ENCODE results near the gene SLC22A1.
A peak's percentile ranks its signal among the peaks of the same experiment; 100 is the strongest.
"Not testable (repeated sequence)": the region's sequence is repeated elsewhere in the genome, so short reads cannot be mapped to it uniquely, and the experiment has no call there.

Gene SLC22A1

DNA sequence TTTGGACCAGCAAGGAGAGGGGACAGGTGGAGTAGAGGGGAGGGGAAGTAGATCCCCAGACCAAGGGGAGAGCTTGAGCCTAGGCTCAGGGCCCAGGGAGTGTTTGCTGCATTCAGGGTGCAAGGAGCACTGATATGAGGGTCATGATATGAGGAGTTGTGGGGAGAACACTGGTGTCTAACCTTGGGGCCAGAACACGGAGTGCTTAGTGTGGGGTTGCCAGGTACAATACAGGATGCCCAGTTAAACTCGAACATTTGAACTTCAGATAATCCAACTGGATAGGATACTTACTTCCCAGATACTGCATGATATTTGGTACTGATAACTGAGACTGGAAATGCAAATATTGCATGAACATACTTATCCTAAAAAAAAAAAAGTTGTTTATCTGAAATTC lies 2.4 kb downstream of the SLC22A1 start:
- no peak for DNase-seq (ENCODE audit: low spot score)

DNA sequence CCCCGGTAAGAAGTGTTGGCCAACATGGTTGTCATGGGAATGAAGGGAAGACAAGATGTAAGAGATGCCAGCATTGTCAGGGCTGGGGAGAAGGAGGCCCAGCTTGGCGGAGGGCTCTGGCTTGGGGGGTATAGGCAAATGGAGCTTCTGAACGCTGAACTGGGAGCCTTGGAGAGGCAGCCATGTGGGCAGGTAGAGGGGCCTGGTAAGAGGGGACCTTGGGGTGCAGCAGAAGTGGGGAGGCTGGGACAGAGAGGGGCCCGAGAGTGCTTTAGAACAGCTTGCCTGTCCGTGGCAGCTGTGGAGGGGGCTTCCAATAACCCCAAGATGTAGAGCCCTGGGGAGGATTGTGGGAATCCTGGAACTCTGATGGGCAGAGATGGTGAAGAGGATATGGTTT lies 3.0 kb downstream of the SLC22A1 start:
- DNase-seq (ENCODE audit: low spot score), result no peak

DNA sequence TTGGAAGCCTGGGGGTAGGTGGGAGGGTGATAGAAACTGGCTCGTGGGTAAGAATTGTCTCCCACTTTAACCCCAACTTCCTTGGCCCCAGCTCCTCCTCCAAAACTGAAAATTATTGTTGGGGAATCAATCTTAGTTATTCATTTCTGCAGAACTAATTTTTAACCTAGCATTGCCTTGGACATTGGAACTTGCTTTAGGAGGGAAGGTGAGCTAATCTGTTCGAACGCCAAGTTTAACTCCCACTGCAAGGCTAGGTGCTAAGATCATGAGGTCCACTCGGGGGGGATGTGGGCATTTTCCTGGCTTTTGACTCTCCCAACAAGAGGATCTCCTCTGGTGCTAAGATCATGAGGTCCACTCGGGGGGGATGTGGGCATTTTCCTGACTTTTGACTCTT lies 3.5 kb downstream of the SLC22A1 start:
- not testable (repeated sequence) for DNase-seq (ENCODE audit: low spot score)

DNA sequence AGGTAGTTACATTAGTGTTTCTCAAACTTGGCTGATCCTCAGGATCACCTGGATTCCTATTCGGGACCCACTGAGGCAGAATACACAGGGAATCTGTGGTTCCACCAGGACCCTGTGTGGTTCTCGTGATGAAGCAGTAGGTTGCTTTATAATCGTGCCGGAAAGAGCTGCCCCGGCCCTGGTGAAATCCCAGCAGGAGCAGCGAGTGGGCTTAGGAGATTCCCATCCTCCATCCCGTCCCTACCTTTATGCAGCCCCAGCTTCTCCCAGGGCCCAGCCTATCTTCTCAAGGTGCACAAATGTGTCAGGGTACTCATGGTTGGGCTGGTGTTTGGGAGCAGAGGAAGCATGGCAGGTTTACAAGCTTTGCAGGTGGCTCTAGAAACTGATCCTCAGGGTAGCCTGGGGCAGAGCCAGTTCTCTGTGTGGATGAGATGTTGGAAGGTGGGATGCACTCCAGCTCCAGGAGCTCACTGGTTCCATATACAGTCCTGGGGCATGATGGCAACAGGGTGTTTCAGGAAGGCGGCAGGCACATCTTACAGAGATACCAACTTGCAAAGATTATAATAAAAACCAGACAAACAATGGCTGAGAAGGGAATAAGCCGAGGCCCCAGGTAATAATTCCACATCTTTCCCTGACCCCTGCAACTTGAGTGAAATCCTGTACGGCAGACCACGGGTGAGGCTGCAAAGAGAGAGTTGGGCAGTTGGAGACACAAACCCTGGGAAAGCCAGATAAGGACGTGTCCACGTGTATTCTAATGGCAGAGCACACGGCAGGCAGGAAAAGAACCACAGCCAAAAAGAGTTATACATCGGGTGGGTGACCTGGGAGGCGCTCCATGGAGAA lies 5.9 kb downstream of the SLC22A1 start:
- DNase-seq (ENCODE audit: low spot score), result no peak

DNA sequence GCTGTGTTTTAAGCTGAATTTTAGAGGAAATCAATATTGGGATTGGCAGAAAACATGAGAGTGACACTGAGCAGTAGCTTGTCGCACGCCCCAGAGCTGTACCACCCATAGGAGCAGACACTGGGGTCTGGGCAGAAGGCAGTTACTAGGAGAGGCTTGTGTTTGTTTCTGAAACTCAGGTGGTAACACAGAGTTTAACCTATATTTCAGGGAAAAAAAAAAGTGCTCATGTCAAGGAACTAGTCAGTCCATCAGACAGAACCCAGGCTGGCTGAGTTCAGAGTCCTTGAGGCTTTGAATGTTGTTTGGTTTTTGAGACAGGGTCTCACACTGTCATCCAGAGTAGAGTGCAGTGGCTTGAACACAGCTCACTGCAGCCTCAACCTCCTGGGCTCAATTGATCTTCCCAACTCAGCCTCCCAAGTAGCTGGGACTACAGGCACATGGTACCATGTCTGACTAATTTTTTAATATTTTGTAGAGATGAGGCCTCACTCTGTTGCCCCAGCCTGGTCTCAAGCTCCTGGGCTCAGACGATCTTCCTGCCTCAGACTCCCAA lies 6.6 kb downstream of the SLC22A1 start:
- DNase-seq (ENCODE audit: low spot score), result no peak

DNA sequence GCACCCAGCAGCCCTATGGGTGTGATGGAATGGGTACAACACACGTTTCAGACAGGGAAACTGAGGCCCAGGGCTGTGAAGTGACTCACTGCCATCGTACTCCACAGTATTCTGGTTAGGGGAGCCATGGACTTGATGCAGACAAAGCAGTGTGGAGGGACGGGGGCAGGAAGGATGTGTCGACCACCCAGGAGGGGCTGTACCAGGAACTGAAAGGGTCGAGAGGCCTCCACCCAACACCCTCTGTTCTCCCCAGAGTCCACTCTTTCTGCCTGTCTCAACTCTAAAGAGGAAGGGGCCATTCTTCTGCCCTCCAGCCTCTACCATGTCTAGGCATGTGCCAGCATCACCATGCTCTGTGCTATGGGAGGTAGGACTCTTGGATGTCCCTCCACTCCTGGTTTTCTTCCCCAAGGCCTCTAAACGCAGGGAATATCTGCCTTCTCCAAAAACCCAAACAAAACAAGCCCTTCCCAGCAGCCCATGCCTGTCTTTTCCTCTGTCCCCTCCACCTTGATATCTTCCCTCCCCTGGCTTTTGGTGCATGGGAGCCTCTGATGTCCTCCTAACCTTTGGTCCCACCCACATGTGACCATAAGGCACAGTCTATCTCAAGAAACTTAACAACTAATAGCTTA lies 7.4 kb downstream of the SLC22A1 start:
- DNase-seq (ENCODE audit: low spot score), result no peak

DNA sequence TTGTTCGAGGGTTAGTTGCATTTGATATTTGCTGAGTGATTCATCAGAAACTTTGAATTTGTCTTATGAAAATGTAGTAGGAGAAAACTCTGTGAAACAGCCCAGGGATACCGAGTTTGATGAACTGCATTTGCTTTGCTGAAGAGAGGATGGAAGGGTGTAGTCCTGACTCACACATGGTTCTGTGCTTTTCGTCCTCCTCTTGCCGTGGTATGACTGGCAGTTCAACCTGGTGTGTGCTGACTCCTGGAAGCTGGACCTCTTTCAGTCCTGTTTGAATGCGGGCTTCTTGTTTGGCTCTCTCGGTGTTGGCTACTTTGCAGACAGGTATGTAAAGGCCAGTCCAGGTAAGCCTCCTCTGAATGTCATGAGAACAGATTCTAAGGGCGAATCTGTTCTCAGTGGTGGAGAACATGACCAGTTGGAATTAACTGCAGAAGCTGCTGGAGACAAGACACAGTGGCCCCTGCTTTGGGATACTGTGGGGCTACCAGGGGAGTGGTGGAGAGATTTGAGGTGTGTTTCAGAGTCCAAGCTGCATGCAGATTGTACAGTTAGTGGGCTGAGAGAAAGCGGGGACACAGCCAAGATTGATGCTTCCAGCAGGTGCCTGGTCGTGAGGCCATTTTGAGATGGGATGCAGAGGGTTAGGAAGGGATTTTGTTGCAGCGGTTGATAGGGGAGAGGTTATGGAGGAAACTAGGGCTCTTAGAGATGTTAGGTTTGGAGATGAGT lies 8.4 kb downstream of the SLC22A1 start:
- no peak for DNase-seq (ENCODE audit: low spot score)

DNA sequence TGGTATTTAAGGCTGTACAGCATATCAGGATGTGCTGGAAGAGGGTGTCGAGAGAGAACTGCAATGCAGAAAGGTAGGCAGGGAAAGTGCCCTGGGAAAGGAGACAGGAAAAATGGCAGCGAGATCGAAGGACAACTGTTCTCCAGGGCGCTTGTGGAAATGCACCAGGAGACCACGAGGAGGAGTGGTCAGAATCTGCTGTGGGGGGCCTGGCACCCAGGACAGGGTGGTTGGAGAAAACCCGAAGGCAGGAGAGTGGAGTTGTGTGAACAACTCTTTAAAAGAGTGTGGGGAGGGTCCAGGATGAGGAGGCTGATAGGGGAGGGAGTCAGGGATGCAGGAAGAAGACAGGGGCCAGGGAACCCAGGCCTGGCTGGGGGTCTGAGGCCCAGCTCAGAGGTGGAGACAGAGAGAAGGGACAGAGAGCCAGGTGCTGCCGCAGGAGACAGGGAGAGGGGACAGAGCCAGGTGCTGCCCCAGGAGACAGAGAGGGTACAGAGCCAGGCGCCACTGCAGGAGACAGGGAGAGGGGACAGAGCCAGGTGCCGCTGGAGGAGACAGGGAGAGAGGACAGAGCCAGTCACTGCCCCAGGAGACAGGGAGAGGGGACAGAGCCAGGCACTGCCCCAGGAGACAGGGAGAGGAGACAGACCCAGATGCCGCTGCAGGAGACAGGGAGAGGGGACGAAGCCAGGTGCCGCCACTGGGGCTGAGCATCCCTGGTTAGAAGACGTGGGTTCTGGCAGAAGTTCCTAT lies 9.3 kb downstream of the SLC22A1 start:
- no peak for DNase-seq (ENCODE audit: low spot score)

DNA sequence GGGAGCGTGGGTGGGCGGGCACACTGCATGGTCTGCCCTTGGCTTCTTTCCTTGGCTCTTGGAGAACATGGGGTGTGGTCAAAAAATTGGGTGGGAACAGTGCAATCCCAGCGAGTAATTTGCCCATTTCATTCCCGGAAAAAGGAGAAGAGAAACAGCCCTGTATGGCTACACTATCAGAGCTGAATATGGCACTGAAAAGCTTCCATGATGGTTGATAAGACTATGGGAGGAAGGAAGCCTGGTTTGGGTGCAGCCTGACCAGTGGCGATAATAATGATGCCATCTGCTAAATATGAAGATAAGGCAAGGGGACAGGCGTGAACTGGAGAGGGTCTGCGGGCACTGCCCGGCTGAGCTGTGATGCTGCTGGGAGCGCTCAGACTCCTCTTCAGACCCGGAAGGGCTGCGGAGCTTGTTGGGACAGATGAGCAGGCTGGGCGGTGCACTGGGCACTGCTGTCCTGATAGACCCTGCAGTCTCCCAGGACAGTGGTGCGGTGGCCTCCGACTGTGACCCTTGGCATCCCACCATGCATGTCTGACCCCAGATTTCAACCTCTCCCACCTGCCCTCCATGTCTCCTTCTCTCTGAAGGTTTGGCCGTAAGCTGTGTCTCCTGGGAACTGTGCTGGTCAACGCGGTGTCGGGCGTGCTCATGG lies 10.2 kb downstream of the SLC22A1 start:
- no peak for DNase-seq (ENCODE audit: low spot score)

DNA sequence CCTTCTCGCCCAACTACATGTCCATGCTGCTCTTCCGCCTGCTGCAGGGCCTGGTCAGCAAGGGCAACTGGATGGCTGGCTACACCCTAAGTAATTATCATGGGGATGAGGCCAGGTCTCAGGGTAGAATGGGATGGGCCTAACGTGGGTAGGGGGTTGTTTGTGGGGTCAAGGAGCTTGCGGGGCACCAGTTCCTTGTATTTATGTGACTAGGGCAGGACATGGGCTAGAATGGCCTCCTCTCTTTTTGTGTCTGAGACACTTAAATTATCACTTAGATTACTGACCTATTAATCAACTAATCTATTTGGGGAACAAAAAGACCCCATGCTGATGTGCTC lies 10.7 kb downstream of the SLC22A1 start:
- no peak for DNase-seq (ENCODE audit: low spot score)

DNA sequence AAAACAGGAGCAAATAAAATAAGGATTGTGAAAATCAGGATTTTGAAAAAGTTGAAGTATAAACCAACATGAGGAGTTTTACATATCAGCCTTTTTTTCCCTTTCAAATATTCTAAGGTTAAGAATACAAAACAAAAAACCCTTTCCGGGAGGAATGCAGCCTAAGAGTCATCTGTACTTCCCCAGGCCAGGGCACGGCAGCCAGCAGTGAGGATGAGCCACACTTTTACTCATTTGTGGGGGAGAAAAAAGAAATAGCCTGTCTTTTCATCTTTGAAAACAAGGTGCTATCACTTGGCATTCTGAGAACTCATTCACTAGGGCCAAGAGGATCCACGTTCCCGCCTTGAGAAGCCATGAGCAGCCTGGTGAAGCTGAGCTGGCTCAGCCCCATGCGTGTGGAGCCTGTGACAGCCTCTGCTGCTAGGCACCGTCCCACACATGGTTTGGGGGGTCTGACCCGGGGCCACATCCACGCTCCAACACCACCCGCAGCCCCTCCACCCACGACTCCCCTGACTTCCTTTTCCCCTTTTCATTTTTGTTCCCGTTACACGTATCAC lies 11.2 kb downstream of the SLC22A1 start:
- no peak for DNase-seq (ENCODE audit: low spot score)

DNA sequence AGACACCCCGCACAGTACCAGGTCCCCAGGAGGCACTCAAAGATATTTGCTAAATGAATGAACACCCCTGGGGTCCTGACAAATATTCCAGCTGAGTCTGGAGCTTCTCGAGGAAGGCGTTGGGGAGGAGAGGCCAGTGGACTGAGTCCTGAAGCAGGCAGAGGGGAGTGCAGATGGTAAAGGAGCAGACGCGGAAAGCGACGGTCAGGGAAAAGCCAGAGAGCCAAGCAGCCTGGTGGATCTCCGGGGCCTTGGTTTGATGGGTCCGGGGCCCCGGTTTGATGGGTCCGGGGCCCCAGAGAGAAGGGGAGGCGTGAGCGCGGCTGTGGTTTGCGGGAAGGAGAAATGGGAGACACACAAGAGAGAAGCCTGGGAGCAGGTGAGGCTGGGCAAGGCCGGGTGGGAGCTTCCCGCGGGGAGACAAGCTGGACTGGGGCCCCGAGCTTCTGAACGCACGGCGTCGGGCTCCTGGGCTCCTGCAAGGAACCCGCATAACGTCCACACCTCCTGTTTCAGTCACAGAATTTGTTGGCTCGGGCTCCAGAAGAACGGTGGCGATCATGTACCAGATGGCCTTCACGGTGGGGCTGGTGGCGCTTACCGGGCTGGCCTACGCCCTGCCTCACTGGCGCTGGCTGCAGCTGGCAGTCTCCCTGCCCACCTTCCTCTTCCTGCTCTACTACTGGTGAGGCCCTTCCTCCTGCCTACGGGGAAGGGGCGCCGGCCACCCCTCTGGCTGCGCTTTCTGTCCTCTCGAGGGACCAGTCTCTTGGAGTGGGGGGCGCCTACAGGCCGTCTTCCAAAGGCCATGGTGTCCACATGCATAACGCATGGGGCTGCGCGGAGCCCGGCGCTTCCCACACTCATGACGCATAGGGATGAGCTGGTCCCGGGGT lies 12.1 kb downstream of the SLC22A1 start:
- no peak for DNase-seq (ENCODE audit: low spot score)

DNA sequence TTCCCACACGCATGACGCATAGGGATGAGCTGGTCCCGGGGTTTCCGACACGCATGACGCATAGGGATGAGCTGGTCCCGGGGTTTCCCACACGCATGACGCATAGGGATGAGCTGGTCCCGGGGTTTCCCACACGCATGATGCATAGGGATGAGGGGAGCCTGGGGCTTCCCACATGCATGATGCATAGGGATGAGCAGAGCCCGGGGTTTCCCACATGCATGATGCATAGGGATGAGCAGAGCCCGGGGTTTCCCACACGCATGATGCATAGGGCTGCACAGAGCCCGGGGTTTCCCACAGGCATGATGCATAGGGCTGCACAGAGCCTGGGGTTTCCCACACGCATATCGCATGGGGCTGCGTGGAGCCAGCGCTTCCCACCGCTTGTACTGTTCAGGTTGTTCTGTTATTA lies 12.7 kb downstream of the SLC22A1 start:
- DNase-seq (ENCODE audit: low spot score), result not testable (repeated sequence)

DNA sequence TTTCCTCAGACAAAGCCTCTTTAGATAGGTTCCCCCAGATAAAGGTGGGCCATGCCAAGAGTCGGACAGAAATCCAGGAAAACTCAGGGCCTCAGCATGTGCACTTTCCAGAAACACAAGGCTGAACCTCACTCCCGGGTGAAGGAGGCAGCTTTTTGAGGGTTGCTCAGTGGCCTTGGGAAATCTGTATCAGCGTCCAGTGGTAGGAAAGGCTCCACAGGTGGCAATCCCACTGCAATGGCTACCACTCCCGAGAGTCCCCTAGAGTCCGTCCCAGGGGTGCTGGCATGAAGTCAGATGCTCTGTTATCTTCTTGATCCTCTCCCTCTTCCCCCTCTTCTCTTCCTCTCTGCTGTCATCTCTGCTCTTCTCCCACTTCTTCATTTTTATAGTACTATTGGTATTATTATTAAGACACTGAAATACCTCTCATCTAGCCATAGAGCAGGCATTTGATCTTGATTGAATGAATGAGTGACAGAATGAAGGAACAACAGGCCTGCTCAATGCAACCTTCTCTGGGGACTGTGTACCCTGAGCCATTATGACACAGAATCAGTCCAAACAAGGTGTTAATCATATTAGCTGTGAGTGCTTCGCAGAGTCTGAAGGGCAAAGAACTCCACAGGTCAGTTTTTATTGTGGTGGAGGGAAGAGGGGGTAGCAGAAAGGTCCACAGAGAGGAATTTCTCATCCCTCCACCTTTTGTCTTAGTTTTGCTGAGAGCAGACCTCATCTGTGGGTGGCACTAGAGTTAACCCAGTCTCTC lies 13.3 kb downstream of the SLC22A1 start:
- no peak for DNase-seq (ENCODE audit: low spot score)

DNA sequence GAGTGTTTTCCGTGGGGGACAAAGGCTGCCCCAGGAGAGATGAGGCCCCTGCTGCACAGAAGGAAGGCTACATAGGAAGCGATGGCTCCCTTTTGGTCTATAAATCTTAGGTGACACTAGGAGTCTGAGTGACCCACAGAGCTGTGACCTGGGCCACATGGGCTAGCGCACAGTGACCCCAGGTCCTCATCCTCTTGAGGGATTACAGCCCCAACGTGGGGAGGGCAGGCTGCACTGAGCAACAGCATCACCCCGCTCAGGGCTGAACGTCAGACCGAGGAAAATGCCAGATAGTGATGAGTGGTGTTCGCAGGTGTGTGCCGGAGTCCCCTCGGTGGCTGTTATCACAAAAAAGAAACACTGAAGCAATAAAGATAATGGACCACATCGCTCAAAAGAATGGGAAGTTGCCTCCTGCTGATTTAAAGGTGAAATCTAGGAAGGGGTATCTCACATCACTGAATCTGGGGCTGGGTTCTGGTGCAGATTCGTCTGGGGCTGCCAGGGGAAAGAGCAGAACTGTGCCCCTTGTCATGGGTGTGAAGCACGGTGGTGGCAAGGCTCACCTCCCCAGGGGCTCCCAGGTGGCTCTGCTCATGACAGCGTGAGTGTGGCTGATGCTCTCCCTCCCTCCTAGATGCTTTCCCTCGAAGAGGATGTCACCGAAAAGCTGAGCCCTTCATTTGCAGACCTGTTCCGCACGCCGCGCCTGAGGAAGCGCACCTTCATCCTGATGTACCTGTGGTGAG lies 14.5 kb downstream of the SLC22A1 start:
- no peak for DNase-seq (ENCODE audit: low spot score)

DNA sequence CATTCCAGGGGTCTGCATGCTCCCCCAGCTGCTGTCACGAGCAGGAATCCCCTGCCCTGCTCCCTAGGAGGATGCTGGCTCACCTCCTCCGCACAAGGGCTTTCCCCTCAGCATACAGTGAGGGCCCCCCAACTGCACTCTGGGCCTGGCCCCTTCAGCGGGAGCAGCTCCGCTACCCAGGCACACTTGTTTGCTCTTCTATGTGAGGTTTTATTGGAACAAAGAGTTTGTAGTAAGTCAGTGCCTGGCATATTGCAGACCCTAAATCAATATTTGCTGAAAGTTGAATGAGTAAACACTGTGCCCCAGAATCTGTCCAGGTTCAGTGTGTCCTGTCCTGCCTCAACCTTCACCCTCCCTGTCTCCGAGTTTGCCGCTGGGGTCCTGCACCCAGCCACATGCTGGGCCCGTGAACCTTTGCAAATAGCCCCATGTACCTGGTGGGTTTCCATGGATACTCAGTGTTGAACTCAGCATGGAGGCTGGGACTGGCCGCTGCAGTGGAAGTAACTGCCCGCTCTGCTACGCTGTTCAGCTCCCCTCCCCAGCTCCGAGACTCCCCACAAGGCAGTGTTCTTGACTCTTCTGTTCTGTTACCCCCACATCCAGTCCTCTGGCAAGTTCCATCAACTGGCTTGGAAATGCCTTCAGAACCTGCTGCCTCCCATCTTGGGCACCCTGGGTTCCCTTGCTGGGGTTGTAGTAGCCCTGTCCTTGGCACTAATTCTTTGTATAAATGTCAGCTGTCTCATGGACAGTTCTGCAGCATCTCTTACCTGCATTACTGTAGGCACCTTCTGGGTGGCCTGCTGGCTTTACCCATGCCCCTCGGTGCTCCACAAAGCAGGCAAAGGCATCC lies 15.7 kb downstream of the SLC22A1 start:
- no peak for DNase-seq (ENCODE audit: low spot score)

DNA sequence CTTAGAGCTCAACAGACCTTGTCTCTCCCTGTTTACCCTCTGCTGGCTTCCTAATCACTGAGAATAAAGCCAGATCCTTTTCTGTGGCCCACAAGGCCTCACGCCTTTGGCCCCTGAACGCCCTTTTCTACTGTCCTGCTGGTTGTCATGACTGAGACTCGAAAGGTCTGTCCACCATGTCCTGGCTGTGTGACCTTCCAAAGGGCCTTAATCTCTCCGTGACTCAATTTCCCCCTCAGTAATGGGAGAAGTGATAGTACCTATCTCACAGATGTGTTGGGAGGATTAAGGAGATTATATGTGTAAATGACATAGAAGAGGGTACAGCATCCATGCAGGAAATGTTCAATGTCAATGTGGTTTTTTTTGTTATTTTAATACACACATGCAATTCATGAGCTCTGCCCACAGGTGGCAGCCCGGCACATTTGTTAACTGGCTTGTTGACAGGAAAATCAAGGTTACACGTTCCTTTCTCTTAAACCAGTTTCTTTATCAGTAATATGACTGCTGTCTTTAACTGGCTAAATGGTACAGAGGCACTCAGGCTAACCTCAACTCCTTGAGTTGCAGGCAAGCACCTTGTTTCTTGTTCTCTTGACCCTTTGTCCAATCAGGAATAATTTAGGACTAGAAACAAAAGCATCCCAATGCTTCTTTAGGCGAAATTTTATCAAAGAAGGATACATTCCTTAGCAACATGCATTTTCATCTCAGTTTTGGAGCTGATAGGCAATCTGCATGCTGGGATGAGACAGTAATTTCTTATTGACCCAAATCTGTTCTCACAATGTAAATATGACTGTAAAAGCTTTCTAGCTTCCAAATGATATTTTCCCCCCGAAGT lies 16.6 kb downstream of the SLC22A1 start:
- DNase-seq (ENCODE audit: low spot score), result peak; percentile 62

All from hematopoietic multipotent progenitor cell treated with erythropoietin and hydrocortisone succinate and interleukin-3 and kit ligand, for 17 days (in vitro differentiated cells).